ENCODE results near the gene SULT1C4. TPM values are rescaled to one million over a fixed set of nuclear protein-coding genes. Genes with fewer than 3 reads are reported as not detected.

SULT1C4 gene
- total RNA-seq, 1 experiment from 2014 or later = 0.96 TPM

- Histone ChIP-seq H3K4ac (ENCODE audit: low read depth, low read length) (no peak overlapping the region), H3K79me1 (ENCODE audit: insufficient read depth, low read depth, low read length, poor library complexity, severe bottlenecking) (no peaks in the 10 kb centered on the region), H2BK20ac (ENCODE audit: low read depth, low read length, poor library complexity, severe bottlenecking) (no peak overlapping the region), H2BK15ac (ENCODE audit: low read depth, low read length) (no peak overlapping the region), H2BK12ac (ENCODE audit: insufficient read length, low read depth, low read length) (no peak overlapping the region), H3K4me2 (ENCODE audit: insufficient read depth, insufficient read length, low read length) (no peak overlapping the region), H3K14ac (ENCODE audit: insufficient read depth, low read length) (no peak overlapping the region), H4K91ac (ENCODE audit: insufficient read length, low read depth, low read length) (no peak overlapping the region), H4K8ac (replicated peaks; ENCODE audit: insufficient read length, low read depth, low read length) (no peak overlapping the region), H3K27me3 (ENCODE audit: insufficient read depth, low read length) (no peaks in the 10 kb centered on the region), H3K23me2 (ENCODE audit: insufficient read length, low read depth, low read length, poor library complexity, severe bottlenecking) (no peaks in the 10 kb centered on the region), H3K9me3 (ENCODE audit: control insufficient read depth, low read depth, low read length) (no peaks in the 10 kb centered on the region), H3K4me1 (ENCODE audit: insufficient read depth, low read length) (no peaks in the 10 kb centered on the region; the same call in 1 of the 2 replicates), H2BK5ac (ENCODE audit: insufficient read length, low read length) (no peak overlapping the region), H2BK120ac (ENCODE audit: low read depth, low read length, poor library complexity, severe bottlenecking) (no peak overlapping the region), H3K27ac (ENCODE audit: insufficient read length, low read depth, low read length) (no peak overlapping the region), H4K5ac (ENCODE audit: insufficient read length, low read depth, low read length) (no peak overlapping the region), H2AK5ac (ENCODE audit: insufficient read length, low read length) (no peak overlapping the region), H3K79me2 (ENCODE audit: insufficient read depth, low read length) (no peaks in the 10 kb centered on the region), H3K9ac (ENCODE audit: extremely low read depth, insufficient read length, low read length) (no peak overlapping the region), H3K18ac (ENCODE audit: insufficient read length, low read depth, low read length) (no peak overlapping the region), H3T11ph (ENCODE audit: low read length) (no peak overlapping the region), H3K23ac (ENCODE audit: insufficient read length, low read depth, low read length) (no peak overlapping the region), H4K20me1 (ENCODE audit: control insufficient read depth, insufficient read depth, insufficient read length) (no peaks in the 10 kb centered on the region), H3K56ac (ENCODE audit: insufficient read length, low read depth, low read length) (no peak overlapping the region), H2AFZ (ENCODE audit: low read length) (no peak overlapping the region)
- Mint-ChIP-seq H3K27me3 (ENCODE audit: low read depth) (no peaks in the 10 kb centered on the region), H3K9me3 (peaks cover 13 to 17% of the 10 kb centered on the region in 2 experiments), H3K27ac (no peak overlapping the region), H3K4me3 (no peak overlapping the region), H3K4me1 (peaks cover 30 to 32% of the 10 kb centered on the region in 2 experiments), H3K36me3 (ENCODE audit: insufficient read depth in 1 of 3, low read depth in 3 of 3) (peaks cover 9 to 20% (median 13%) of the 10 kb centered on the region in 3 experiments)
- TF ChIP-seq, protein P1, sequence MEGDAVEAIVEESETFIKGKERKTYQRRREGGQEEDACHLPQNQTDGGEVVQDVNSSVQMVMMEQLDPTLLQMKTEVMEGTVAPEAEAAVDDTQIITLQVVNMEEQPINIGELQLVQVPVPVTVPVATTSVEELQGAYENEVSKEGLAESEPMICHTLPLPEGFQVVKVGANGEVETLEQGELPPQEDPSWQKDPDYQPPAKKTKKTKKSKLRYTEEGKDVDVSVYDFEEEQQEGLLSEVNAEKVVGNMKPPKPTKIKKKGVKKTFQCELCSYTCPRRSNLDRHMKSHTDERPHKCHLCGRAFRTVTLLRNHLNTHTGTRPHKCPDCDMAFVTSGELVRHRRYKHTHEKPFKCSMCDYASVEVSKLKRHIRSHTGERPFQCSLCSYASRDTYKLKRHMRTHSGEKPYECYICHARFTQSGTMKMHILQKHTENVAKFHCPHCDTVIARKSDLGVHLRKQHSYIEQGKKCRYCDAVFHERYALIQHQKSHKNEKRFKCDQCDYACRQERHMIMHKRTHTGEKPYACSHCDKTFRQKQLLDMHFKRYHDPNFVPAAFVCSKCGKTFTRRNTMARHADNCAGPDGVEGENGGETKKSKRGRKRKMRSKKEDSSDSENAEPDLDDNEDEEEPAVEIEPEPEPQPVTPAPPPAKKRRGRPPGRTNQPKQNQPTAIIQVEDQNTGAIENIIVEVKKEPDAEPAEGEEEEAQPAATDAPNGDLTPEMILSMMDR (conservative IDR thresholded peaks at IDR 0.05) = no peak
- no peak for DNase-seq
Measured at GRCh38 chr2:108393197-108393596, 15.4 kb downstream of the SULT1C4 start.

Measured in H9 (cell line).